Keratinocyte (primary cell): ENCODE measurements around the gene CNOT8. TPM values are rescaled to one million over a fixed set of nuclear protein-coding genes. Genes with fewer than 3 reads are reported as not detected.

ENCODE experiments used
- DNase-seq: peaks from one replicate; pipeline ENCODE4 v3.0.0-alpha.2; 2011; ENCODE audit warnings: low read depth, missing footprints, low spot score
- FAIRE-seq: peaks from 2 replicates; lab custom pipeline; 2011; peaks lifted over from hg19 to GRCh38; lab: Jason Lieb, UNC
- H2AFZ ChIP-seq: 2 replicates; pipeline ENCODE4 v1.6.0; 2012; ENCODE audit warnings: low read length, control low read depth, inconsistent platforms; ENCODE audit not compliant: control insufficient read depth
- H3K27ac ChIP-seq: 2 replicates; pipeline ENCODE4 v1.5.1; 2011; ENCODE audit warnings: low read length; ENCODE audit not compliant: control insufficient read depth, insufficient read depth
- H3K27me3 ChIP-seq: 3 replicates; pipeline ENCODE4 v1.6.0; 2011; ENCODE audit warnings: low read length; ENCODE audit not compliant: control insufficient read depth, insufficient read depth; ENCODE audit errors: extremely low read depth
- H3K36me3 ChIP-seq, 2 experiments: 2 replicates in 1 of 2; 3 replicates in 1 of 2; pipeline ENCODE4 v1.5.1; 2011; ENCODE audit warnings: low read length in 2 of 2, mild to moderate bottlenecking in 1 of 2; ENCODE audit not compliant: control insufficient read depth in 2 of 2, insufficient read depth in 2 of 2; ENCODE audit errors: extremely low read depth in 1 of 2
- H3K4me1 ChIP-seq: 3 replicates; pipeline ENCODE4 v1.5.1; 2011; ENCODE audit warnings: low read length; ENCODE audit not compliant: control insufficient read depth, insufficient read depth; ENCODE audit errors: extremely low read depth
- H3K4me2 ChIP-seq: 3 replicates; pipeline ENCODE4 v1.6.0; 2011; ENCODE audit warnings: low read depth, low read length; ENCODE audit not compliant: control insufficient read depth, insufficient read depth; ENCODE audit errors: extremely low read depth
- H3K4me3 ChIP-seq, 3 experiments: fragments of 200-600 bp in 1 of 3; sonication (generic) in 1 of 3; 2 replicates in 2 of 3; 3 replicates in 1 of 3; pipeline ENCODE4 v1.5.1; 2011 to 2016; ENCODE audit warnings: low read length in 3 of 3, mild to moderate bottlenecking in 3 of 3, control low read depth in 2 of 3, inconsistent platforms in 1 of 3, low read depth in 1 of 3, mixed read lengths in 1 of 3, mixed run types in 1 of 3, moderate library complexity in 1 of 3; ENCODE audit not compliant: control insufficient read depth in 2 of 3, insufficient read depth in 2 of 3; ENCODE audit errors: extremely low read depth in 1 of 3
- H3K79me2 ChIP-seq: 2 replicates; pipeline ENCODE4 v1.6.0; 2012; ENCODE audit warnings: low read length; ENCODE audit not compliant: control insufficient read depth, insufficient read depth
- H3K9ac ChIP-seq: 3 replicates; pipeline ENCODE4 v1.6.0; 2011; ENCODE audit warnings: low read length; ENCODE audit not compliant: control insufficient read depth, insufficient read depth; ENCODE audit errors: extremely low read depth
- H3K9me1 ChIP-seq: 3 replicates; pipeline ENCODE4 v1.6.0; 2011; ENCODE audit warnings: low read length; ENCODE audit not compliant: control insufficient read depth, insufficient read depth; ENCODE audit errors: extremely low read depth
- H3K9me3 ChIP-seq: 2 replicates; pipeline ENCODE4 v1.5.1; 2012; ENCODE audit warnings: low read depth, low read length; ENCODE audit not compliant: control insufficient read depth
- H4K20me1 ChIP-seq: 3 replicates; pipeline ENCODE4 v1.6.0; 2011; ENCODE audit warnings: low read length; ENCODE audit not compliant: control insufficient read depth, insufficient read depth; ENCODE audit errors: extremely low read depth
- CTCF ChIP-seq, 3 experiments: IDR thresholded peaks in 1 of 3; conservative IDR thresholded peaks in 1 of 3; optimal IDR thresholded peaks in 1 of 3; 2 replicates in 2 of 3; 3 replicates in 1 of 3; pipeline versions ENCODE3 to v1.5.1; 2011; ENCODE audit warnings: low read length in 3 of 3, mild to moderate bottlenecking in 3 of 3, moderate library complexity in 2 of 3, control low read depth in 1 of 3, inconsistent platforms in 1 of 3; ENCODE audit not compliant: insufficient read depth in 2 of 3; ENCODE audit errors: extremely low read depth in 1 of 3
- EZH2 ChIP-seq: IDR thresholded peaks from one replicate; pipeline ENCODE4 v1.6.1; 2012; ENCODE audit warnings: inconsistent platforms, mild to moderate bottlenecking, low read length, moderate library complexity
- dilution Hi-C: fragments of 300-500 bp; cut with MboI; formaldehyde crosslinking; loops from one replicate; pipeline ENCODE4 v1.7.0; 2020; ENCODE audit warnings: low sequenced_read_pairs; ENCODE audit not compliant: extremely low pct_ligation_motif_present
- polyA plus RNA-seq, 5 experiments: library from polyadenylated mRNA; depleted of rRNA in 3 of 5; stranded (reverse) in 3 of 5; stranded (forward) in 1 of 5; unstranded in 1 of 5; fragments of >200 nt; gene quantifications; 1 replicate in 1 of 5; 2 replicates in 3 of 5; 3 replicates in 1 of 5; pipeline versions ENCODE4 v1.2.1 to v1.2.3, GENCODE V29; 2011 to 2012; ENCODE audit warnings: missing spikeins in 2 of 5, low read depth in 1 of 5, low replicate concordance in 1 of 5

CNOT8 gene
- polyA plus RNA-seq, 1 donor (not counting 4 experiments of a cell fraction or from before 2014, with no cell fraction given) = 44.5 TPM

GRCh38 chr5:154829181-154829588 lies 29.2 kb upstream of the CNOT8 start:
- Histone ChIP-seq H2AFZ (no peak overlapping the region), H3K36me3 (peaks cover under 1 to 6% of the 10 kb centered on the region in 2 experiments), H3K9me3 (no peaks in the 10 kb centered on the region), H3K4me1 (peaks cover 41% of the 10 kb centered on the region), H3K4me3 (no peak overlapping the region), H3K9ac (peak overlapping the region; percentile 64), H3K4me2 (peak overlapping the region; percentile 65), H3K9me1 (no peaks in the 10 kb centered on the region), H3K79me2 (no peaks in the 10 kb centered on the region), H4K20me1 (peaks cover 6% of the 10 kb centered on the region), H3K27ac (peak overlapping the region; percentile 96), H3K27me3 (no peaks in the 10 kb centered on the region)
- DNase-seq = peak; percentile 5
- FAIRE-seq = no peak
- TF ChIP-seq CTCF (optimal IDR thresholded peaks at IDR 0.05 in 1 of 3, IDR thresholded peaks at IDR 0.05 in 1 of 3, conservative IDR thresholded peaks at IDR 0.05 in 1 of 3; ENCODE audit: extremely low read depth in 1 of 3, insufficient read depth in 2 of 3, low read length in 3 of 3) = no peak
- TF ChIP-seq EZH2 = no peak
- dilution Hi-C loops = no loop called here

GRCh38 chr5:154829589-154830218 lies 28.7 kb upstream of the CNOT8 start:
- TF ChIP-seq CTCF (optimal IDR thresholded peaks at IDR 0.05 in 1 of 3, IDR thresholded peaks at IDR 0.05 in 1 of 3, conservative IDR thresholded peaks at IDR 0.05 in 1 of 3; ENCODE audit: extremely low read depth in 1 of 3, insufficient read depth in 2 of 3, low read length in 3 of 3) = no peak
- TF ChIP-seq EZH2 = no peak
- dilution Hi-C loops = no loop called here

More at GRCh38 chr5:154829589-154830218, 28.7 kb upstream of the CNOT8 start:
- Histone ChIP-seq H3K9me3 (no peaks in the 10 kb centered on the region), H3K79me2 (no peaks in the 10 kb centered on the region), H3K27ac (peak overlapping the region; percentile 96), H3K4me2 (peak overlapping the region; percentile 65), H3K27me3 (no peaks in the 10 kb centered on the region), H4K20me1 (peaks cover 6% of the 10 kb centered on the region), H3K9me1 (peaks cover 3% of the 10 kb centered on the region), H2AFZ (no peak overlapping the region), H3K4me3 (peak overlapping the region in 1 of 3 experiments; percentile 1), H3K9ac (peak overlapping the region; percentile 64), H3K36me3 (peaks cover 0 to 5% of the 10 kb centered on the region in 2 experiments), H3K4me1 (peaks cover 47% of the 10 kb centered on the region)
- FAIRE-seq (peak; percentile 95), DNase-seq (peak; percentile 81)
